ENCODE results near the gene MEGF9.

Gene MEGF9

DNA sequence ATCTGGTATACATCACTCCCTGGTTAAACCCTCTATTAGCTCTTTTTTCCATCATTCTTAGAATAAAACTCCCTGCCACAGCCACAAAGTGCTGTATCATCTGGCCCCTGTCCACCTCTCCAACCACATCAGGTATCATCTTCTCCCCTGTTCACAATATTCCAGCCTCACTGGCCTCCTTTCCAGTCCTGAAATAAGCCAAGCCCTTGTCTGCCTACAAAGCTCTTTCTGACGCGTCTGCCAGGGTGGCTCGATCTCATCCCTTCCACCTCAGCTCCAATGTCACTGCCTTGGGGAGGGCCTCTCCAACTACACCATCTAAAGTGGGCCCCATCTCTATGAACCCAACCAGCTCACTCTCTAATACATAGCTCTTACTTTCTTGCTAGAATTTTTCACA, 155.8 kb downstream of the MEGF9 start:
- TF ChIP-seq CTCF (IDR thresholded peaks at IDR 0.05; ENCODE audit: low read depth, low read length, poor library complexity, severe bottlenecking) (no peak), EZH2phosphoT487 (IDR thresholded peaks at IDR 0.05; ENCODE audit: borderline replicate concordance, low read length) (no peak)
- Histone ChIP-seq H3K4me1 (ENCODE audit: control insufficient read depth, low read length) (no peaks in the 10 kb centered on the region), H3K27me3 (ENCODE audit: control insufficient read depth, low read length) (no peaks in the 10 kb centered on the region), H3K9me2 (replicated peaks; ENCODE audit: control insufficient read depth, low read length) (no peaks in the 10 kb centered on the region), H4K20me1 (ENCODE audit: control insufficient read depth, insufficient read depth, low read depth, low read length) (no peaks in the 10 kb centered on the region), H3F3A (ENCODE audit: control insufficient read depth, insufficient read depth) (no peaks in the 10 kb centered on the region), H3K79me2 (ENCODE audit: control insufficient read depth, low read length) (peaks cover 60% of the 10 kb centered on the region), H3K36me3 (ENCODE audit: control insufficient read depth, low read length) (peaks cover 58% of the 10 kb centered on the region), H3K4me3 (ENCODE audit: low read length) (no peak overlapping the region), H3K4me2 (ENCODE audit: low read length) (no peak overlapping the region), H3K27ac (ENCODE audit: low read depth, low read length) (no peak overlapping the region), H3K9me3 (ENCODE audit: control insufficient read depth, insufficient read depth, low read length) (no peaks in the 10 kb centered on the region)

DNA sequence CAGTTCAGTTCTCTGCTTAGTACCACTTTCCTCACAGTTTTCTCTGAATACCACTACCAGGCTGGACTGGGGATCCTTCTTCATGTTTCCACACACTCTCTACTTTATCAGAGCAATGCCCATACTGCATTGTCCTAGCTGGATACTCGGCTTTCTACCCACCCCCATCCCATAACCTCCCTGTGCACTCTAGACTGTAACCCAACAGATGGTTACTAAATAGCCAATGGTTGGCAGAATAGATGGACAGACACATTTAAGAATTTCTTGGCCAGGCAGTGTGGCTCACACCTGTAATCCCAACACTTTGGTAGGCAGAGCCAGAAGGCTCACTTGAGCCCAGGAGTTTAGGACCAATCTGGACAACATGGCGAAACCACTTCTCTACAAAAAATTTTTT, 157.1 kb downstream of the MEGF9 start:
- H3K36me3 ChIP-seq (ENCODE audit: control insufficient read depth, low read length) = peaks cover 54% of the 10 kb centered on the region
- no peak overlapping the region for H3K4me3 ChIP-seq (ENCODE audit: low read length)
- no peaks in the 10 kb centered on the region for H3K4me1 ChIP-seq (ENCODE audit: control insufficient read depth, low read length)
- H3F3A ChIP-seq (ENCODE audit: control insufficient read depth, insufficient read depth) = no peaks in the 10 kb centered on the region
- no peak overlapping the region for H3K4me2 ChIP-seq (ENCODE audit: low read length)
- no peak overlapping the region for H3K27ac ChIP-seq (ENCODE audit: low read depth, low read length)
- no peaks in the 10 kb centered on the region for H3K9me2 ChIP-seq (replicated peaks; ENCODE audit: control insufficient read depth, low read length)
- no peaks in the 10 kb centered on the region for H3K27me3 ChIP-seq (ENCODE audit: control insufficient read depth, low read length)
- peaks cover 55% of the 10 kb centered on the region for H3K79me2 ChIP-seq (ENCODE audit: control insufficient read depth, low read length)
- no peaks in the 10 kb centered on the region for H4K20me1 ChIP-seq (ENCODE audit: control insufficient read depth, insufficient read depth, low read depth, low read length)
- H3K9me3 ChIP-seq (ENCODE audit: control insufficient read depth, insufficient read depth, low read length) = no peaks in the 10 kb centered on the region
- TF ChIP-seq CTCF (IDR thresholded peaks at IDR 0.05; ENCODE audit: low read depth, low read length, poor library complexity, severe bottlenecking) (no peak), EZH2phosphoT487 (IDR thresholded peaks at IDR 0.05; ENCODE audit: borderline replicate concordance, low read length) (no peak)

GRCh38 chr9:120556775-120557174, 157.5 kb downstream of the MEGF9 start:
- peaks cover 52% of the 10 kb centered on the region for H3K79me2 ChIP-seq (ENCODE audit: control insufficient read depth, low read length)

More at GRCh38 chr9:120556775-120557174, 157.5 kb downstream of the MEGF9 start:
- Histone ChIP-seq H3K9me3 (ENCODE audit: control insufficient read depth, insufficient read depth, low read length) (no peaks in the 10 kb centered on the region), H3K4me2 (ENCODE audit: low read length) (no peak overlapping the region), H4K20me1 (ENCODE audit: control insufficient read depth, insufficient read depth, low read depth, low read length) (no peaks in the 10 kb centered on the region), H3K36me3 (ENCODE audit: control insufficient read depth, low read length) (peaks cover 54% of the 10 kb centered on the region), H3K27ac (ENCODE audit: low read depth, low read length) (no peak overlapping the region), H3F3A (ENCODE audit: control insufficient read depth, insufficient read depth) (no peaks in the 10 kb centered on the region), H3K4me3 (ENCODE audit: low read length) (no peak overlapping the region), H3K27me3 (ENCODE audit: control insufficient read depth, low read length) (no peaks in the 10 kb centered on the region), H3K4me1 (ENCODE audit: control insufficient read depth, low read length) (no peaks in the 10 kb centered on the region), H3K9me2 (replicated peaks; ENCODE audit: control insufficient read depth, low read length) (no peaks in the 10 kb centered on the region)
- TF ChIP-seq CTCF (IDR thresholded peaks at IDR 0.05; ENCODE audit: low read depth, low read length, poor library complexity, severe bottlenecking) (no peak), EZH2phosphoT487 (IDR thresholded peaks at IDR 0.05; ENCODE audit: borderline replicate concordance, low read length) (no peak)

Data from DOHH2 (cell line).